ENCODE results near the gene TMEM185B.
A peak's percentile ranks its signal among the peaks of the same experiment; 100 is the strongest.

TMEM185B gene

GRCh38 chr2:120179396-120179795 lies 43.8 kb downstream of the TMEM185B start:
- H3K9me2 ChIP-seq (replicated peaks; ENCODE audit: insufficient read depth, low read length), result no peaks in the 10 kb centered on the region
- H3K4me2 ChIP-seq (ENCODE audit: low read depth, low read length, poor library complexity, severe bottlenecking), result no peak overlapping the region
- no peaks in the 10 kb centered on the region for H3K9me3 ChIP-seq (ENCODE audit: insufficient read depth, low read length)
- H3K4me3 ChIP-seq (ENCODE audit: insufficient read depth, low read length, poor library complexity, severe bottlenecking), result no peak overlapping the region
- H3K79me2 ChIP-seq (ENCODE audit: insufficient read depth, low read length), result no peaks in the 10 kb centered on the region
- H3K9ac ChIP-seq (ENCODE audit: low read length), result no peak overlapping the region
- 0 out of 2 replicates have a peak, but pooled peaks cover 11% of the 10 kb centered on the region for H3F3A ChIP-seq (ENCODE audit: insufficient read depth)
- TF ChIP-seq CTCF (IDR thresholded peaks at IDR 0.05; ENCODE audit: insufficient read depth, low read length, poor library complexity, severe bottlenecking) (no peak), EZH2phosphoT487 (conservative IDR thresholded peaks at IDR 0.05; ENCODE audit: low read length) (no peak)
- no peaks in the 10 kb centered on the region for H4K20me1 ChIP-seq (ENCODE audit: low read depth, low read length)
- H2AFZ ChIP-seq (ENCODE audit: low read depth, low read length, severe bottlenecking), result no peak overlapping the region
- H3K27me3 ChIP-seq (ENCODE audit: low read length), result no peaks in the 10 kb centered on the region
- H3K27ac ChIP-seq (ENCODE audit: low read depth, low read length), result no peak overlapping the region
- no peaks in the 10 kb centered on the region for H3K36me3 ChIP-seq (ENCODE audit: low read length)

- H3K9me2 ChIP-seq (replicated peaks; ENCODE audit: insufficient read depth, low read length), result no peaks in the 10 kb centered on the region
- H3F3A ChIP-seq (ENCODE audit: insufficient read depth), result 0 out of 2 replicates have a peak, but pooled peaks cover 11% of the 10 kb centered on the region
- H3K4me2 ChIP-seq (ENCODE audit: low read depth, low read length, poor library complexity, severe bottlenecking), result peak overlapping the region; percentile 99
- H3K27ac ChIP-seq (ENCODE audit: low read depth, low read length), result peak overlapping the region; percentile 86
- H3K79me2 ChIP-seq (ENCODE audit: insufficient read depth, low read length), result no peaks in the 10 kb centered on the region
- H3K27me3 ChIP-seq (ENCODE audit: low read length), result no peaks in the 10 kb centered on the region
- no peaks in the 10 kb centered on the region for H4K20me1 ChIP-seq (ENCODE audit: low read depth, low read length)
- no peak overlapping the region for H2AFZ ChIP-seq (ENCODE audit: low read depth, low read length, severe bottlenecking)
- peak overlapping the region; percentile 68 for H3K4me3 ChIP-seq (ENCODE audit: insufficient read depth, low read length, poor library complexity, severe bottlenecking)
- TF ChIP-seq CTCF (IDR thresholded peaks at IDR 0.05; ENCODE audit: insufficient read depth, low read length, poor library complexity, severe bottlenecking), result no peak
- no peak for TF ChIP-seq EZH2phosphoT487 (conservative IDR thresholded peaks at IDR 0.05; ENCODE audit: low read length)
- no peaks in the 10 kb centered on the region for H3K9me3 ChIP-seq (ENCODE audit: insufficient read depth, low read length)
- no peaks in the 10 kb centered on the region for H3K36me3 ChIP-seq (ENCODE audit: low read length)
- peak overlapping the region; percentile 70 for H3K9ac ChIP-seq (ENCODE audit: low read length)
Observed at GRCh38 chr2:120177973-120178372, 45.2 kb downstream of the TMEM185B start.

GRCh38 chr2:120177001-120177621 lies 46.1 kb downstream of the TMEM185B start:
- TF ChIP-seq CTCF (IDR thresholded peaks at IDR 0.05; ENCODE audit: insufficient read depth, low read length, poor library complexity, severe bottlenecking) (peak; percentile 83), EZH2phosphoT487 (conservative IDR thresholded peaks at IDR 0.05; ENCODE audit: low read length) (no peak)
- Histone ChIP-seq H3K9me2 (replicated peaks; ENCODE audit: insufficient read depth, low read length) (no peaks in the 10 kb centered on the region), H3K4me3 (ENCODE audit: insufficient read depth, low read length, poor library complexity, severe bottlenecking) (peak overlapping the region; percentile 68), H3K9ac (ENCODE audit: low read length) (peak overlapping the region; percentile 70), H3K9me3 (ENCODE audit: insufficient read depth, low read length) (no peaks in the 10 kb centered on the region), H3K27me3 (ENCODE audit: low read length) (no peaks in the 10 kb centered on the region), H3K36me3 (ENCODE audit: low read length) (no peaks in the 10 kb centered on the region), H3K4me2 (ENCODE audit: low read depth, low read length, poor library complexity, severe bottlenecking) (peak overlapping the region; percentile 99), H3K27ac (ENCODE audit: low read depth, low read length) (peak overlapping the region; percentile 86), H2AFZ (ENCODE audit: low read depth, low read length, severe bottlenecking) (peak overlapping the region; percentile 82), H3F3A (ENCODE audit: insufficient read depth) (0 out of 2 replicates have a peak, but pooled peaks cover 11% of the 10 kb centered on the region), H3K79me2 (ENCODE audit: insufficient read depth, low read length) (no peaks in the 10 kb centered on the region), H4K20me1 (ENCODE audit: low read depth, low read length) (no peaks in the 10 kb centered on the region)
